Measurements from ENCODE around the gene CYP2C19. TPM values are rescaled to one million over a fixed set of nuclear protein-coding genes. Genes with fewer than 3 reads are reported as not detected.

The CYP2C19 gene
- total and polyA plus RNA-seq, 2 of the 4 experiments (the other 2 are of a cell fraction), result not detected

DNA sequence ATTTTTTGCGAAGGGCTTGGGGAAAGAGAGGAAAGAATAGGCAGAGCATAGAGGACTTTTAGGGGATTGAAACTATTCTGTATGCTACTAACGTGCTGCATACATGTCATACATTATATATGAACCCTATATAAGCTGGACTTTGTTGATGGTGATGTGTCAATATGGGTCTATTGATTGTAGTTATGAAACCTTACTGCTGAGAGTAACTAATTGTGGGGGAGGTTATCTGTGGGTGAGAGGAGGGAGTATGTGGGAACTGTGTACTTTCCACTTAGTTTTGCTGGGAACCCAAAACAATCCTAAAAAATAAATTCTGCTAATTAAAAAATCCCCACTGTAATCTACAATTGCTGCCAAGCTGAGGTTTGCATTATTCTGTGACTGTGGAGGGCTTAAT is 15.3 kb upstream of the CYP2C19 start:
- DNase-seq, result no peak
- H3K9me3 ChIP-seq (ENCODE audit: control insufficient read depth, insufficient read depth, low read length), result peaks cover 3% of the 10 kb centered on the region
- no peaks in the 10 kb centered on the region for H3K9me1 ChIP-seq (ENCODE audit: insufficient read depth, low read length)
- no peaks in the 10 kb centered on the region for H3K4me1 ChIP-seq (ENCODE audit: control insufficient read depth, insufficient read depth, low read length)
- H3K4ac ChIP-seq (ENCODE audit: low read depth, low read length), result no peak overlapping the region
- intact Hi-C loops (cut with micrococcal nuclease), result no loop called here
- H3K9ac ChIP-seq (ENCODE audit: low read depth, low read length), result no peak overlapping the region
- no peak overlapping the region for H3K14ac ChIP-seq (replicated peaks; ENCODE audit: low read depth, low read length)
- no peaks in the 10 kb centered on the region for H4K20me1 ChIP-seq (ENCODE audit: insufficient read depth, low read length)
- no peak overlapping the region for H2BK120ac ChIP-seq (ENCODE audit: low read depth, low read length)
- no peak overlapping the region for H2BK15ac ChIP-seq (ENCODE audit: low read depth, low read length)
- ChIA-PET CTCF (no interaction called here), POLR2A (ENCODE audit: unreplicated experiment) (no interaction called here)
- ATAC-seq (ENCODE audit: low read depth), result no peak
- no peak overlapping the region for H2AK5ac ChIP-seq (ENCODE audit: low read depth, low read length)
- no peak overlapping the region for H3K4me2 ChIP-seq (ENCODE audit: low read depth, low read length)
- no peak overlapping the region for H3K23ac ChIP-seq (ENCODE audit: low read depth, low read length)
- no peak overlapping the region for H2BK5ac ChIP-seq (ENCODE audit: low read depth, low read length, poor library complexity, severe bottlenecking)
- no peaks in the 10 kb centered on the region for H3K27me3 ChIP-seq (ENCODE audit: control insufficient read depth, insufficient read depth, low read length)
- TF ChIP-seq FOS (IDR thresholded peaks at IDR 0.05; ENCODE audit: low read depth, low read length) (no peak), BHLHE40 (IDR thresholded peaks at IDR 0.05; ENCODE audit: low read depth, low read length) (no peak), MXI1 (IDR thresholded peaks at IDR 0.05; ENCODE audit: borderline replicate concordance, low read depth, low read length) (no peak), MAFK (IDR thresholded peaks at IDR 0.05; ENCODE audit: low read depth, low read length) (no peak), POLR2A (IDR thresholded peaks at IDR 0.05; ENCODE audit: low read depth, low read length) (no peak), RFX5 (IDR thresholded peaks at IDR 0.05; ENCODE audit: low read depth, low read length) (no peak), CEBPB (IDR thresholded peaks at IDR 0.05; ENCODE audit: low read depth, low read length) (no peak), MAZ (IDR thresholded peaks at IDR 0.05; ENCODE audit: borderline replicate concordance, low read depth, low read length) (no peak), CHD1 (IDR thresholded peaks at IDR 0.05; ENCODE audit: low read depth, low read length) (no peak), RCOR1 (IDR thresholded peaks at IDR 0.05; ENCODE audit: insufficient replicate concordance, low read length) (no peak), SMC3 (IDR thresholded peaks at IDR 0.05; ENCODE audit: low read depth, low read length) (no peak), RAD21 (IDR thresholded peaks at IDR 0.05; ENCODE audit: low read length) (no peak), NFE2L2 (IDR thresholded peaks at IDR 0.05; ENCODE audit: low read depth, low read length) (no peak)
- TF ChIP-seq, protein P1, sequence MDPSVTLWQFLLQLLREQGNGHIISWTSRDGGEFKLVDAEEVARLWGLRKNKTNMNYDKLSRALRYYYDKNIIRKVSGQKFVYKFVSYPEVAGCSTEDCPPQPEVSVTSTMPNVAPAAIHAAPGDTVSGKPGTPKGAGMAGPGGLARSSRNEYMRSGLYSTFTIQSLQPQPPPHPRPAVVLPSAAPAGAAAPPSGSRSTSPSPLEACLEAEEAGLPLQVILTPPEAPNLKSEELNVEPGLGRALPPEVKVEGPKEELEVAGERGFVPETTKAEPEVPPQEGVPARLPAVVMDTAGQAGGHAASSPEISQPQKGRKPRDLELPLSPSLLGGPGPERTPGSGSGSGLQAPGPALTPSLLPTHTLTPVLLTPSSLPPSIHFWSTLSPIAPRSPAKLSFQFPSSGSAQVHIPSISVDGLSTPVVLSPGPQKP (IDR thresholded peaks at IDR 0.05; ENCODE audit: borderline replicate concordance, low read depth, low read length), result no peak
- TF ChIP-seq, protein P2, sequence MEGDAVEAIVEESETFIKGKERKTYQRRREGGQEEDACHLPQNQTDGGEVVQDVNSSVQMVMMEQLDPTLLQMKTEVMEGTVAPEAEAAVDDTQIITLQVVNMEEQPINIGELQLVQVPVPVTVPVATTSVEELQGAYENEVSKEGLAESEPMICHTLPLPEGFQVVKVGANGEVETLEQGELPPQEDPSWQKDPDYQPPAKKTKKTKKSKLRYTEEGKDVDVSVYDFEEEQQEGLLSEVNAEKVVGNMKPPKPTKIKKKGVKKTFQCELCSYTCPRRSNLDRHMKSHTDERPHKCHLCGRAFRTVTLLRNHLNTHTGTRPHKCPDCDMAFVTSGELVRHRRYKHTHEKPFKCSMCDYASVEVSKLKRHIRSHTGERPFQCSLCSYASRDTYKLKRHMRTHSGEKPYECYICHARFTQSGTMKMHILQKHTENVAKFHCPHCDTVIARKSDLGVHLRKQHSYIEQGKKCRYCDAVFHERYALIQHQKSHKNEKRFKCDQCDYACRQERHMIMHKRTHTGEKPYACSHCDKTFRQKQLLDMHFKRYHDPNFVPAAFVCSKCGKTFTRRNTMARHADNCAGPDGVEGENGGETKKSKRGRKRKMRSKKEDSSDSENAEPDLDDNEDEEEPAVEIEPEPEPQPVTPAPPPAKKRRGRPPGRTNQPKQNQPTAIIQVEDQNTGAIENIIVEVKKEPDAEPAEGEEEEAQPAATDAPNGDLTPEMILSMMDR (conservative IDR thresholded peaks at IDR 0.05; ENCODE audit: low read depth, low read length), result no peak
- TF ChIP-seq, protein P3, sequence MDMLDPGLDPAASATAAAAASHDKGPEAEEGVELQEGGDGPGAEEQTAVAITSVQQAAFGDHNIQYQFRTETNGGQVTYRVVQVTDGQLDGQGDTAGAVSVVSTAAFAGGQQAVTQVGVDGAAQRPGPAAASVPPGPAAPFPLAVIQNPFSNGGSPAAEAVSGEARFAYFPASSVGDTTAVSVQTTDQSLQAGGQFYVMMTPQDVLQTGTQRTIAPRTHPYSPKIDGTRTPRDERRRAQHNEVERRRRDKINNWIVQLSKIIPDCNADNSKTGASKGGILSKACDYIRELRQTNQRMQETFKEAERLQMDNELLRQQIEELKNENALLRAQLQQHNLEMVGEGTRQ (IDR thresholded peaks at IDR 0.05; ENCODE audit: low read depth, low read length), result no peak
- H3K4me3 ChIP-seq (ENCODE audit: insufficient read depth, low read depth, low read length), result no peak overlapping the region
- no peak overlapping the region for H2AK9ac ChIP-seq (replicated peaks; ENCODE audit: low read depth, low read length, poor library complexity)
- no peak overlapping the region for H4K91ac ChIP-seq (ENCODE audit: insufficient read depth, low read depth, low read length)
- H4K8ac ChIP-seq (ENCODE audit: low read depth in 2 of 2, low read length in 2 of 2), result no peak overlapping the region
- H3K27ac ChIP-seq (ENCODE audit: insufficient read depth, low read length), result no peak overlapping the region
- dilution Hi-C loops (cut with HindIII; ENCODE audit: low sequenced_read_pairs, unreplicated experiment), result no loop called here
- H2BK20ac ChIP-seq (ENCODE audit: low read depth, low read length), result no peak overlapping the region
- no peaks in the 10 kb centered on the region for H3K79me1 ChIP-seq (ENCODE audit: low read depth in 1 of 2, low read length in 2 of 2)
- H3K56ac ChIP-seq (ENCODE audit: extremely low read depth, insufficient read depth, low read length), result no peak overlapping the region
- no TSS peak for BruUV-seq (replicated peaks)
- H3K36me3 ChIP-seq (ENCODE audit: control insufficient read depth, insufficient read depth, low read length), result no peaks in the 10 kb centered on the region
- no peak overlapping the region for H3K18ac ChIP-seq (ENCODE audit: low read depth, low read length)
- in situ Hi-C loops (cut with MboI; ENCODE audit: low sequenced_read_pairs), result no loop called here
- no peak overlapping the region for H2AFZ ChIP-seq (replicated peaks; ENCODE audit: low read length, poor library complexity)
- no peak overlapping the region for H4K5ac ChIP-seq (ENCODE audit: low read depth, low read length)
- WGBS, 2 experiments (ENCODE audit: extremely low coverage in 2 of 2, insufficient read length in 1 of 2), result no CpG with 5 or more reads among the region's 2 CpGs

Measured in IMR-90 (cell line).